ENCODE results near the gene NKD2. TPM values are rescaled to one million over a fixed set of nuclear protein-coding genes. Genes with fewer than 3 reads are reported as not detected.

NKD2 gene
- total and polyA plus RNA-seq, 2 of the 4 experiments (the other 2 are of a cell fraction) = not detected

- H3K9ac ChIP-seq (ENCODE audit: low read depth, low read length) = no peak overlapping the region
- no peak overlapping the region for H3K14ac ChIP-seq (replicated peaks; ENCODE audit: low read depth, low read length)
- no peaks in the 10 kb centered on the region for H3K4me1 ChIP-seq (ENCODE audit: control insufficient read depth, insufficient read depth, low read length)
- no peak overlapping the region for H2AFZ ChIP-seq (replicated peaks; ENCODE audit: low read length, poor library complexity)
- no peaks in the 10 kb centered on the region for H3K79me1 ChIP-seq (ENCODE audit: low read depth in 1 of 2, low read length in 2 of 2)
- peaks cover 10% of the 10 kb centered on the region for H3K9me3 ChIP-seq (ENCODE audit: control insufficient read depth, insufficient read depth, low read length)
- no peak overlapping the region for H2BK15ac ChIP-seq (ENCODE audit: low read depth, low read length)
- dilution Hi-C loops (cut with HindIII; ENCODE audit: low sequenced_read_pairs, unreplicated experiment) (no loop called here), intact Hi-C loops (cut with micrococcal nuclease) (no loop called here), in situ Hi-C loops (cut with MboI; ENCODE audit: low sequenced_read_pairs) (no loop called here)
- no peak overlapping the region for H3K23ac ChIP-seq (ENCODE audit: low read depth, low read length)
- H3K27me3 ChIP-seq (ENCODE audit: control insufficient read depth, insufficient read depth, low read length) = peaks cover 16% of the 10 kb centered on the region
- no peak overlapping the region for H2AK5ac ChIP-seq (ENCODE audit: low read depth, low read length)
- no peak overlapping the region for H3K56ac ChIP-seq (ENCODE audit: extremely low read depth, insufficient read depth, low read length)
- ChIA-PET POLR2A (ENCODE audit: unreplicated experiment) (no interaction called here), CTCF (no interaction called here)
- H3K18ac ChIP-seq (ENCODE audit: low read depth, low read length) = no peak overlapping the region
- H4K5ac ChIP-seq (ENCODE audit: low read depth, low read length) = no peak overlapping the region
- H2AK9ac ChIP-seq (replicated peaks; ENCODE audit: low read depth, low read length, poor library complexity) = no peak overlapping the region
- no peaks in the 10 kb centered on the region for H4K20me1 ChIP-seq (ENCODE audit: insufficient read depth, low read length)
- no peak for TF ChIP-seq MAFK (IDR thresholded peaks at IDR 0.05; ENCODE audit: low read depth, low read length)
- no peak for TF ChIP-seq ELK1 (IDR thresholded peaks at IDR 0.05; ENCODE audit: borderline replicate concordance, low read depth, low read length)
- no peak for TF ChIP-seq RAD21 (IDR thresholded peaks at IDR 0.05; ENCODE audit: low read length)
- no TSS peak for BruUV-seq (replicated peaks)
- no peak for DNase-seq
- no peak overlapping the region for H3K4me3 ChIP-seq (ENCODE audit: insufficient read depth, low read depth, low read length)
- no peak overlapping the region for H4K8ac ChIP-seq (ENCODE audit: low read depth in 2 of 2, low read length in 2 of 2)
- no CpG with 5 or more reads among the region's 3 CpGs for WGBS, 2 experiments (ENCODE audit: extremely low coverage in 2 of 2, insufficient read length in 1 of 2)
- H3K4ac ChIP-seq (ENCODE audit: low read depth, low read length) = no peak overlapping the region
- no peak for ATAC-seq (ENCODE audit: low read depth)
- H2BK5ac ChIP-seq (ENCODE audit: low read depth, low read length, poor library complexity, severe bottlenecking) = no peak overlapping the region
- no peak overlapping the region for H2BK20ac ChIP-seq (ENCODE audit: low read depth, low read length)
- H4K91ac ChIP-seq (ENCODE audit: insufficient read depth, low read depth, low read length) = no peak overlapping the region
- peaks cover 3% of the 10 kb centered on the region; the same call in 1 of the 2 replicates for H3K9me1 ChIP-seq (ENCODE audit: insufficient read depth, low read length)
- no peaks in the 10 kb centered on the region for H3K36me3 ChIP-seq (ENCODE audit: control insufficient read depth, insufficient read depth, low read length)
- no peak overlapping the region for H3K27ac ChIP-seq (ENCODE audit: insufficient read depth, low read length)
- no peak overlapping the region for H3K4me2 ChIP-seq (ENCODE audit: low read depth, low read length)
- H2BK120ac ChIP-seq (ENCODE audit: low read depth, low read length) = no peak overlapping the region
Measured at GRCh38 chr5:984774-985173, 23.8 kb upstream of the NKD2 start.

Measured in IMR-90 (cell line).